ENCODE results near the gene SFI1. TPM values are rescaled to one million over a fixed set of nuclear protein-coding genes. Genes with fewer than 3 reads are reported as not detected.

Gene SFI1
- total RNA-seq, 3 donors from 2014 or later (not counting 1 experiment from before 2014, with no cell fraction given): 208 to 225 (median 217) TPM

DNA sequence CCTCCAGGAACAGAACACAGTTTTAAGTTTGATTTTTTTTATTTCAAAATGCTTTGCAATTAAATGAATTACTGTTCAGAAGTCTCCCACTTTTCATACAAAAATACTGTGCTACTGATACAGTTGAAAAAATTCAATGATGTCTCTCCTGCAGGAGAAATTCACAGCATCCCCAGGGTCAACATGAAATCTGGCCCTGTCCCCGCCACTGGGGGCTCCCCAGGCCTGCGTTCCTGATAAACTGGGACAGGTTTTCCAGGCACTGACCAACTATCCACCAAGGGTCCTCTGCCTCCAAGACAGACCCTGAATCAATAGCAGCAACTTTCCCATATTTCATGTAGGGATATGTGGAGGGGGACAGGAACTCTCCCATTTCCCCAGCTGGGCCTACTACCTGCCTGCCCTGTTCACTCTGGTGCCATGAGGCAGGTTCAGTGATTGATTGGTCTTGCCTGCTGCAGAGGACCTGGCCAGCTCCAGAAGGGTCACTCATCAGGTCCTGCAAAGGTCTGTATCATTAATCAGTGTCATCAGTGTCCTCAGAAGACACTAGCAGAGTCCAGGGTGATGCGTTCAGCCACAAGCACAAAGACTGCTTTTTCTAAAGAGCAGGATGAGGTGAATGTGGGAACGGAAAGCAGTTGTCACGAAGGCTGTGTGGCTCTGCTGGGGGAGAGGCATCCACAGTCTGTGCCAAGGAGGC lies 122.3 kb downstream of the SFI1 start:
- no peaks in the 10 kb centered on the region for H3K9me3 ChIP-seq (ENCODE audit: control insufficient read depth, insufficient read depth, low read length)
- ATAC-seq: no peak
- intact Hi-C loops (cut with micrococcal nuclease): no loop called here

DNA sequence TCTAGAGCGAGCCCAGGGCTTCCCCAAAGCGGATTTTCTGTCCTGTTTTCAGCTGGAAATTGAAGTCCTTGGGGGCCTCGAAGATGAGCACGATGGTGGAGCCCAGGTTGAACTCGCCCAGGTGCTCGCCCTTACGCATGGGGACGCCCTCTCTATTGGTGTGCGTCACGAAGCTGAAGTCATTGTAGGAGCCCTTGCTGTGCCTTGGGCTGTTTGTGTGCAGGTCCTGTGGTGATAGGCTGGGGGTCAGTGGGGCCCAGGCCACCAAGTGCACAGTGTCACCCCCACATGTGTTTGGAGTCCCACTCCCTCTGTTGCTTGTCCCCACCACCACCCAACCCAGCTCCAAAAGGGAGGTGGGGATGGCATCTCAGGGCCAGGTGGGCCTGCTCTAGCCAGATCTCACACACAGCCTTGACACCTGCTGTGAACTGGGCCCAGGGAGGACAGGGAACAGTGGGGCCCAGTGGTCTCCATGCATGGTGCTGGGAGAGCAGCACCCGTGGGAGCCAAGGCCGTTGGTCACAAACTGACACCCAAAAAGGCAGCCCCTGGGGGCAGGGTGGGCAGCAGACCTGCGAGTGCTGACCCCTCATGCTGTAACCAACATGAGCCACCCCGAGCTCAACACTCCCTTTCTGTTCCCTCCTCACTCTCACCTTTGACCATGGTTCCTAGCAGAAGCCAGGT lies 123.4 kb downstream of the SFI1 start:
- Mint-ChIP-seq H3K36me3 (no peaks in the 10 kb centered on the region), H3K9me3 (no peaks in the 10 kb centered on the region), H3K27ac (peak overlapping the region; percentile 54 to 67), H3K4me1 (peaks cover 20 to 24% of the 10 kb centered on the region in 2 donors), H3K4me3 (no peak overlapping the region), H3K27me3 (ENCODE audit: low read depth in 2 of 2) (no peaks in the 10 kb centered on the region)
- Histone ChIP-seq H3K4me3 (ENCODE audit: low read length) (no peak overlapping the region), H3K27me3 (ENCODE audit: control insufficient read depth, insufficient read depth, low read length) (no peaks in the 10 kb centered on the region), H3K9me3 (ENCODE audit: control insufficient read depth, insufficient read depth, low read length) (no peaks in the 10 kb centered on the region), H3K4me1 (ENCODE audit: control insufficient read depth, insufficient read depth, low read length) (peaks cover 43% of the 10 kb centered on the region), H3K36me3 (ENCODE audit: control insufficient read depth, insufficient read depth, low read length) (peaks cover 44% of the 10 kb centered on the region), H3K27ac (ENCODE audit: low read length) (no peak overlapping the region)
- ATAC-seq (no peak), DNase-seq (no peak)
- TF ChIP-seq, protein P1, sequence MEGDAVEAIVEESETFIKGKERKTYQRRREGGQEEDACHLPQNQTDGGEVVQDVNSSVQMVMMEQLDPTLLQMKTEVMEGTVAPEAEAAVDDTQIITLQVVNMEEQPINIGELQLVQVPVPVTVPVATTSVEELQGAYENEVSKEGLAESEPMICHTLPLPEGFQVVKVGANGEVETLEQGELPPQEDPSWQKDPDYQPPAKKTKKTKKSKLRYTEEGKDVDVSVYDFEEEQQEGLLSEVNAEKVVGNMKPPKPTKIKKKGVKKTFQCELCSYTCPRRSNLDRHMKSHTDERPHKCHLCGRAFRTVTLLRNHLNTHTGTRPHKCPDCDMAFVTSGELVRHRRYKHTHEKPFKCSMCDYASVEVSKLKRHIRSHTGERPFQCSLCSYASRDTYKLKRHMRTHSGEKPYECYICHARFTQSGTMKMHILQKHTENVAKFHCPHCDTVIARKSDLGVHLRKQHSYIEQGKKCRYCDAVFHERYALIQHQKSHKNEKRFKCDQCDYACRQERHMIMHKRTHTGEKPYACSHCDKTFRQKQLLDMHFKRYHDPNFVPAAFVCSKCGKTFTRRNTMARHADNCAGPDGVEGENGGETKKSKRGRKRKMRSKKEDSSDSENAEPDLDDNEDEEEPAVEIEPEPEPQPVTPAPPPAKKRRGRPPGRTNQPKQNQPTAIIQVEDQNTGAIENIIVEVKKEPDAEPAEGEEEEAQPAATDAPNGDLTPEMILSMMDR (IDR thresholded peaks at IDR 0.05): no peak
- intact Hi-C loops (cut with micrococcal nuclease): no loop called here
- 94% methylated on average over 14 of the region's 14 CpGs for WGBS (ENCODE audit: insufficient coverage)

More for the DNA sequence above, 122.3 kb downstream of the SFI1 start:
- TF ChIP-seq, protein P1 (IDR thresholded peaks at IDR 0.05): no peak
- H3K27ac Mint-ChIP-seq: peak overlapping the region; percentile 54 to 67
- no peaks in the 10 kb centered on the region for H3K36me3 Mint-ChIP-seq
- no peak overlapping the region for H3K4me3 Mint-ChIP-seq
- Histone ChIP-seq H3K36me3 (ENCODE audit: control insufficient read depth, insufficient read depth, low read length) (peaks cover 45% of the 10 kb centered on the region), H3K27ac (ENCODE audit: low read length) (no peak overlapping the region), H3K4me3 (ENCODE audit: low read length) (no peak overlapping the region), H3K4me1 (ENCODE audit: control insufficient read depth, insufficient read depth, low read length) (peaks cover 40% of the 10 kb centered on the region), H3K27me3 (ENCODE audit: control insufficient read depth, insufficient read depth, low read length) (no peaks in the 10 kb centered on the region)
- no peaks in the 10 kb centered on the region for H3K27me3 Mint-ChIP-seq (ENCODE audit: low read depth in 2 of 2)
- H3K4me1 Mint-ChIP-seq: peaks cover 20 to 26% of the 10 kb centered on the region in 2 donors
- no peak for DNase-seq
- no peaks in the 10 kb centered on the region for H3K9me3 Mint-ChIP-seq
- WGBS (ENCODE audit: insufficient coverage): 93% methylated on average over 5 of the region's 5 CpGs

DNA sequence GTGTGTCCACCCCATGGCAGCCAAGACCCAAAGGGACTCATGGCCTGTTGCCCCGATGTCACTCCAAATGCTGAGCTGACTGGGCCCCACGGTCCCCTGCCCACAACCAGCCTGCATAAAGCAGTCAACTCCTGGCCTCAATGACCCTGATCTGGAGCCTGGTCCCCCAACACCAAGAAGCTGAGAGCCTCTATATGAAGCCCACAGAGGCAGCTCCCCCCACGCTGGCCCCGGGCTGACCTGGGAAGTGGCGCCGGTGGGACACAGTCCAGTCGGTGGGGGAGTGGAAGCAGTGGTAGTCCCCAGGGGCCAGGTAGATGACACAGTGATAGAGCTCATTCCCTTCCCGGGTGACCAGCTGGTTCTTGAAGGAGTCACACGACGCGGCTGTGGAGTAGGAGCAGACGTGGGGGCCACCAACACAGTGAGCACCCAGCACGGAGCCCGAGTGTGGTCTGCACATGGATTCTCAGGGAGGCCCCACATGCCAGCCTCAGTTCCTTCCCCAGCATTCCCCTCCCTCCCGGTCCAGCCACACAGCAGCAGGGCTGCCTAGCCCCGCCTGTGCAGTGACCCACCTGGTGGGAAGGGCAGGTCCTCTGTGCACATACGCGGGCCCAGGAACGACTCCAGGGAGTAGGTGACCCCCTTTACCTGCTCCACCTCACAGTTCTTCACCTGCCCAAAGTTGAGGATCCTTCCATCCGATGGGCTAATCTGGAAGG lies 124.6 kb downstream of the SFI1 start:
- Mint-ChIP-seq H3K36me3 (no peaks in the 10 kb centered on the region), H3K4me3 (no peak overlapping the region), H3K4me1 (peaks cover 14 to 26% of the 10 kb centered on the region in 2 donors), H3K27me3 (ENCODE audit: low read depth in 2 of 2) (no peaks in the 10 kb centered on the region), H3K27ac (peak overlapping the region; percentile 54 to 80), H3K9me3 (no peaks in the 10 kb centered on the region)
- H3K36me3 ChIP-seq (ENCODE audit: control insufficient read depth, insufficient read depth, low read length): peaks cover 52% of the 10 kb centered on the region
- no peak for ATAC-seq
- intact Hi-C loops (cut with micrococcal nuclease): no loop called here
- no peaks in the 10 kb centered on the region for H3K9me3 ChIP-seq (ENCODE audit: control insufficient read depth, insufficient read depth, low read length)
- WGBS (ENCODE audit: insufficient coverage): 93% methylated on average over 20 of the region's 20 CpGs
- no peak overlapping the region for H3K27ac ChIP-seq (ENCODE audit: low read length)
- no peak for DNase-seq
- H3K4me1 ChIP-seq (ENCODE audit: control insufficient read depth, insufficient read depth, low read length): peaks cover 32% of the 10 kb centered on the region
- no peaks in the 10 kb centered on the region for H3K27me3 ChIP-seq (ENCODE audit: control insufficient read depth, insufficient read depth, low read length)
- TF ChIP-seq, protein P1 (IDR thresholded peaks at IDR 0.05): no peak
- H3K4me3 ChIP-seq (ENCODE audit: low read length): no peak overlapping the region

Data from natural killer cell (primary cell).